BLaER1 treated with 17β-estradiol and CSF1 and Interleukin-3, amounts not matched to agents 10 nM and 100 nM (cell line): ENCODE measurements around the gene GFPT1.

Experiments
- H3K27ac ChIP-seq, 11 experiments: shearing (Covaris generic); formaldehyde crosslinking; 2 replicates each; pipeline ENCODE4 v1.8.1; 2022
- H3K27me3 ChIP-seq, 11 experiments: shearing (Covaris generic); formaldehyde crosslinking; 2 replicates each; pipeline ENCODE4 v1.8.1; 2022
- H3K36me3 ChIP-seq, 11 experiments: shearing (Covaris generic); formaldehyde crosslinking; 2 replicates each; pipeline ENCODE4 v1.8.1; 2022
- H3K4me1 ChIP-seq, 10 experiments: shearing (Covaris generic); formaldehyde crosslinking; 2 replicates each; pipeline ENCODE4 v1.8.1; 2022
- H3K4me2 ChIP-seq, 11 experiments: shearing (Covaris generic); formaldehyde crosslinking; 2 replicates each; pipeline ENCODE4 v1.8.1; 2022
- H3K4me3 ChIP-seq, 10 experiments: shearing (Covaris generic); formaldehyde crosslinking; 2 replicates each; pipeline ENCODE4 v1.8.1; 2022
- H3K9ac ChIP-seq, 11 experiments: shearing (Covaris generic); formaldehyde crosslinking; 2 replicates each; pipeline ENCODE4 v1.8.1; 2022
- H3K9me3 ChIP-seq, 11 experiments: shearing (Covaris generic); formaldehyde crosslinking; replicated peaks in 1 of 11; 2 replicates each; pipeline ENCODE4 v1.8.1; 2022
- H4K20me1 ChIP-seq, 11 experiments: shearing (Covaris generic); formaldehyde crosslinking; 2 replicates each; pipeline ENCODE4 v1.8.1; 2022
- Cebpa-rat ChIP-seq, 11 experiments: shearing (Covaris generic); IDR thresholded peaks; 2 replicates each; pipeline ENCODE4 v1.8.1; 2022

GFPT1 gene

GRCh38 chr2:69285379-69285894, 101.6 kb downstream of the GFPT1 start:
- H3K27me3 ChIP-seq, result no peaks in the 10 kb centered on the region
- peak overlapping the region in 8 of 11 experiments; percentile 2 to 38 (median 14); a peak in 5 of 22 replicates for H3K4me2 ChIP-seq
- no peak overlapping the region for H3K9ac ChIP-seq
- peak overlapping the region in 3 of 11 experiments; percentile 3 to 38 (median 11); a peak in 2 of 22 replicates for H3K27ac ChIP-seq
- peaks cover 0 to 10% (median 7%) of the 10 kb centered on the region in 10 experiments; a peak in 7 of 20 replicates for H3K4me1 ChIP-seq
- TF ChIP-seq Cebpa-rat (IDR thresholded peaks at IDR 0.05), result no peak
- H3K36me3 ChIP-seq, result no peaks in the 10 kb centered on the region
- no peaks in the 10 kb centered on the region for H4K20me1 ChIP-seq
- H3K4me3 ChIP-seq, result no peak overlapping the region
- H3K9me3 ChIP-seq, result no peaks in the 10 kb centered on the region

- TF ChIP-seq Cebpa-rat (IDR thresholded peaks at IDR 0.05), result no peak
- H4K20me1 ChIP-seq, result no peaks in the 10 kb centered on the region
Observed at GRCh38 chr2:69280796-69281412, 106.1 kb downstream of the GFPT1 start.

GRCh38 chr2:69279931-69280681, 106.9 kb downstream of the GFPT1 start:
- no peak for TF ChIP-seq Cebpa-rat (IDR thresholded peaks at IDR 0.05)
- H3K4me1 ChIP-seq, result peaks cover 0 to 4% (median 0%) of the 10 kb centered on the region in 10 experiments; a peak in 1 of 20 replicates
- no peaks in the 10 kb centered on the region for H3K9me3 ChIP-seq
- no peaks in the 10 kb centered on the region for H3K27me3 ChIP-seq
- H3K9ac ChIP-seq, result no peak overlapping the region
- H3K27ac ChIP-seq, result no peak overlapping the region
- no peak overlapping the region for H3K4me3 ChIP-seq
- no peaks in the 10 kb centered on the region for H3K36me3 ChIP-seq
- H4K20me1 ChIP-seq, result no peaks in the 10 kb centered on the region
- H3K4me2 ChIP-seq, result no peak overlapping the region

More at GRCh38 chr2:69280796-69281412, 106.1 kb downstream of the GFPT1 start:
- Histone ChIP-seq H3K4me1 (peaks cover 0 to 5% (median 4%) of the 10 kb centered on the region in 10 experiments; a peak in 7 of 20 replicates), H3K9me3 (no peaks in the 10 kb centered on the region), H3K27me3 (no peaks in the 10 kb centered on the region), H3K27ac (no peak overlapping the region), H3K4me2 (no peak overlapping the region), H3K9ac (no peak overlapping the region), H3K4me3 (no peak overlapping the region), H3K36me3 (no peaks in the 10 kb centered on the region)

GRCh38 chr2:69279211-69279610, 107.8 kb downstream of the GFPT1 start:
- no peak overlapping the region for H3K9ac ChIP-seq
- no peak for TF ChIP-seq Cebpa-rat (IDR thresholded peaks at IDR 0.05)
- H3K27ac ChIP-seq, result no peak overlapping the region
- H3K4me3 ChIP-seq, result no peak overlapping the region
- H3K4me2 ChIP-seq, result no peak overlapping the region
- H3K4me1 ChIP-seq, result peaks cover 0 to 4% (median 0%) of the 10 kb centered on the region in 10 experiments; a peak in 2 of 20 replicates
- H3K36me3 ChIP-seq, result no peaks in the 10 kb centered on the region
- no peaks in the 10 kb centered on the region for H3K9me3 ChIP-seq
- H4K20me1 ChIP-seq, result no peaks in the 10 kb centered on the region
- H3K27me3 ChIP-seq, result no peaks in the 10 kb centered on the region

- Histone ChIP-seq H3K36me3 (no peaks in the 10 kb centered on the region), H3K27ac (no peak overlapping the region), H4K20me1 (no peaks in the 10 kb centered on the region), H3K27me3 (no peaks in the 10 kb centered on the region), H3K9ac (no peak overlapping the region), H3K4me2 (no peak overlapping the region), H3K4me3 (no peak overlapping the region), H3K4me1 (peaks cover 0 to 5% (median 0%) of the 10 kb centered on the region in 10 experiments; a peak in 2 of 20 replicates), H3K9me3 (no peaks in the 10 kb centered on the region)
- TF ChIP-seq Cebpa-rat (IDR thresholded peaks at IDR 0.05), result no peak
Observed at GRCh38 chr2:69278366-69278765, 108.7 kb downstream of the GFPT1 start.

- H4K20me1 ChIP-seq, result no peaks in the 10 kb centered on the region
- no peaks in the 10 kb centered on the region for H3K27me3 ChIP-seq
- H3K4me1 ChIP-seq, result peaks cover 0 to 26% (median 0%) of the 10 kb centered on the region in 10 experiments; a peak in 5 of 20 replicates
- peak overlapping the region in 1 of 11 experiments; percentile 11; a peak in 1 of 22 replicates for H3K4me2 ChIP-seq
- no peak overlapping the region for H3K4me3 ChIP-seq
- H3K36me3 ChIP-seq, result no peaks in the 10 kb centered on the region
- no peaks in the 10 kb centered on the region for H3K9me3 ChIP-seq
- H3K27ac ChIP-seq, result no peak overlapping the region
- no peak overlapping the region for H3K9ac ChIP-seq
- no peak for TF ChIP-seq Cebpa-rat (IDR thresholded peaks at IDR 0.05)
Observed at GRCh38 chr2:69275490-69275889, 111.5 kb downstream of the GFPT1 start.

GRCh38 chr2:69272803-69273471, 114.1 kb downstream of the GFPT1 start:
- Histone ChIP-seq H3K4me1 (peaks cover 0 to 26% (median 0%) of the 10 kb centered on the region in 10 experiments; a peak in 5 of 20 replicates), H3K27ac (no peak overlapping the region), H4K20me1 (no peaks in the 10 kb centered on the region), H3K4me3 (no peak overlapping the region), H3K27me3 (no peaks in the 10 kb centered on the region), H3K9me3 (no peaks in the 10 kb centered on the region), H3K9ac (no peak overlapping the region), H3K36me3 (no peaks in the 10 kb centered on the region), H3K4me2 (peak overlapping the region in 2 of 11 experiments; percentile 51 to 71; a peak in 4 of 22 replicates)
- no peak for TF ChIP-seq Cebpa-rat (IDR thresholded peaks at IDR 0.05)

GRCh38 chr2:69271831-69272257, 115.2 kb downstream of the GFPT1 start:
- Histone ChIP-seq H3K36me3 (no peaks in the 10 kb centered on the region), H3K9me3 (no peaks in the 10 kb centered on the region), H3K4me2 (peak overlapping the region in 2 of 11 experiments; percentile 51 to 71; a peak in 4 of 22 replicates), H3K9ac (no peak overlapping the region), H4K20me1 (no peaks in the 10 kb centered on the region), H3K4me3 (no peak overlapping the region), H3K27me3 (no peaks in the 10 kb centered on the region), H3K27ac (no peak overlapping the region), H3K4me1 (peaks cover 0 to 26% (median 0%) of the 10 kb centered on the region in 10 experiments; a peak in 5 of 20 replicates)
- TF ChIP-seq Cebpa-rat (IDR thresholded peaks at IDR 0.05), result no peak
